H7 (cell line): Measurements from ENCODE around the gene PCDH10. TPM values are rescaled to one million over a fixed set of nuclear protein-coding genes. Genes with fewer than 3 reads are reported as not detected.

Source experiments
- DNase-seq: peaks from one replicate; pipeline ENCODE4 v3.0.0; 2012
- H3K27me3 ChIP-seq: 2 replicates; pipeline ENCODE4 v1.6.0; 2011; ENCODE audit warnings: mild to moderate bottlenecking, low read length; ENCODE audit not compliant: control insufficient read depth, insufficient read depth
- H3K36me3 ChIP-seq: replicated peaks from 2 replicates; pipeline ENCODE4 v1.5.1; 2011; ENCODE audit warnings: low read length; ENCODE audit not compliant: control insufficient read depth, insufficient read depth
- H3K4me3 ChIP-seq: 2 replicates; pipeline ENCODE4 v1.5.1; 2011; ENCODE audit warnings: low read depth, mild to moderate bottlenecking, control low read depth, low read length, moderate library complexity; ENCODE audit not compliant: insufficient read depth
- total RNA-seq: library from RNA; depleted of rRNA; stranded (reverse); fragments of >200 nt; shearing (Covaris generic); gene quantifications from 2 replicates; pipeline ENCODE4 v1.2.3, GENCODE V29; 2014

The PCDH10 gene
- total RNA-seq, 1 experiment from 2014 or later = 41.2 TPM

GRCh38 chr4:133145758-133146573 is 3.1 kb upstream of the PCDH10 start:
- H3K4me3 ChIP-seq = peak overlapping the region; percentile 43
- H3K27me3 ChIP-seq = peaks cover 42% of the 10 kb centered on the region
- H3K36me3 ChIP-seq = no peaks in the 10 kb centered on the region
- peak; percentile 23 for DNase-seq

GRCh38 chr4:133146574-133147241 is 2.4 kb upstream of the PCDH10 start:
- Histone ChIP-seq H3K4me3 (peak overlapping the region; percentile 64), H3K27me3 (peaks cover 49% of the 10 kb centered on the region), H3K36me3 (no peaks in the 10 kb centered on the region)
- DNase-seq = peak; percentile 61

GRCh38 chr4:133147286-133147821 is 1.7 kb upstream of the PCDH10 start:
- H3K27me3 ChIP-seq = peaks cover 56% of the 10 kb centered on the region
- peak; percentile 30 for DNase-seq

GRCh38 chr4:133147921-133148689 is 989 bp upstream of the PCDH10 start:
- peaks cover 63% of the 10 kb centered on the region for H3K27me3 ChIP-seq
- H3K4me3 ChIP-seq = peak overlapping the region; percentile 64
- peak; percentile 62 for DNase-seq
- no peaks in the 10 kb centered on the region for H3K36me3 ChIP-seq

More at GRCh38 chr4:133147286-133147821, 1.7 kb upstream of the PCDH10 start:
- no peaks in the 10 kb centered on the region for H3K36me3 ChIP-seq
- peak overlapping the region; percentile 64 for H3K4me3 ChIP-seq

DNA sequence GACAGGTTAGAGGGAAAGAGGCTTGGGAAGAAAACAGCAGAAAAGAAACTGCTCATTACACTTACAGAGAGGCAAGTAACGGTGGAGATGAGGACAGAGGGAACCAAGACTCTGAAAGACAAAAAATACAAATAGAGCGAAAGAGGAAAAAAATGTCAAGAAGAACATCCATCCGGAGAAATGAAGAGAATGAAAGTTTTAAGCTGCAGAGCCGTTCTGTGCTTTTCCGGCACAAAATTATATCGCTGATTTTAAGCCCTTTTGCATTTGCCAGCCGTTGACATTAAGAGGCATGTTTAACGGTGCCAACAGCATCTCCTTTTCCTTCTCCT is 236 bp downstream of the PCDH10 start:
- peak overlapping the region; percentile 66 for H3K4me3 ChIP-seq

DNA sequence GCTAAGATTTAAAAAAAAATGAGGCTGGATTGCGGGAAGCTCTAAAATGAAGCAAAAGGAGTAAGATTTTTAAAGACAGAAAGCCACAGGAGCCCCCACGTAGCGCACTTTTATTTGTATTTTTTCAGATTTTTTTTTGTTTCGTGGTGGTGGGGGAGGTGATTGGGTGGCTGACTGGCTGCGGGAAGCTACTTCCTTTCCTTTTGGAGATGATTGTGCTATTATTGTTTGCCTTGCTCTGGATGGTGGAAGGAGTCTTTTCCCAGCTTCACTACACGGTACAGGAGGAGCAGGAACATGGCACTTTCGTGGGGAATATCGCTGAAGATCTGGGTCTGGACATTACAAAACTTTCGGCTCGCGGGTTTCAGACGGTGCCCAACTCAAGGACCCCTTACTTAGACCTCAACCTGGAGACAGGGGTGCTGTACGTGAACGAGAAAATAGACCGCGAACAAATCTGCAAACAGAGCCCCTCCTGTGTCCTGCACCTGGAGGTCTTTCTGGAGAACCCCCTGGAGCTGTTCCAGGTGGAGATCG is 908 bp downstream of the PCDH10 start:
- H3K27me3 ChIP-seq = peaks cover 70% of the 10 kb centered on the region
- H3K4me3 ChIP-seq = peak overlapping the region; percentile 66
- DNase-seq = peak; percentile 6
- H3K36me3 ChIP-seq = no peaks in the 10 kb centered on the region

More for the DNA sequence above, 236 bp downstream of the PCDH10 start:
- DNase-seq = no peak
- H3K36me3 ChIP-seq = no peaks in the 10 kb centered on the region
- peaks cover 70% of the 10 kb centered on the region for H3K27me3 ChIP-seq

- Histone ChIP-seq H3K36me3 (no peaks in the 10 kb centered on the region), H3K4me3 (peak overlapping the region; percentile 66), H3K27me3 (peaks cover 70% of the 10 kb centered on the region)
- peak; percentile 58 for DNase-seq
These were observed 1.6 kb downstream of the PCDH10 start for GRCh38 chr4:133150486-133151340.

DNA sequence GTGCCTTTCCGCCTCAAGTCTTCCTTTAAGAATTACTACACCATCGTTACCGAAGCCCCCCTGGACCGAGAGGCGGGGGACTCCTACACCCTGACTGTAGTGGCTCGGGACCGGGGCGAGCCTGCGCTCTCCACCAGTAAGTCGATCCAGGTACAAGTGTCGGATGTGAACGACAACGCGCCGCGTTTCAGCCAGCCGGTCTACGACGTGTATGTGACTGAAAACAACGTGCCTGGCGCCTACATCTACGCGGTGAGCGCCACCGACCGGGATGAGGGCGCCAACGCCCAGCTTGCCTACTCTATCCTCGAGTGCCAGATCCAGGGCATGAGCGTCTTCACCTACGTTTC is 2.2 kb downstream of the PCDH10 start:
- Histone ChIP-seq H3K36me3 (no peaks in the 10 kb centered on the region), H3K4me3 (peak overlapping the region; percentile 66), H3K27me3 (peaks cover 70% of the 10 kb centered on the region)
- peak; percentile 60 for DNase-seq

- H3K27me3 ChIP-seq = peaks cover 68% of the 10 kb centered on the region
- H3K4me3 ChIP-seq = peak overlapping the region; percentile 66
- no peaks in the 10 kb centered on the region for H3K36me3 ChIP-seq
- DNase-seq = peak; percentile 79
These were observed 2.7 kb downstream of the PCDH10 start for GRCh38 chr4:133151691-133152329.

DNA sequence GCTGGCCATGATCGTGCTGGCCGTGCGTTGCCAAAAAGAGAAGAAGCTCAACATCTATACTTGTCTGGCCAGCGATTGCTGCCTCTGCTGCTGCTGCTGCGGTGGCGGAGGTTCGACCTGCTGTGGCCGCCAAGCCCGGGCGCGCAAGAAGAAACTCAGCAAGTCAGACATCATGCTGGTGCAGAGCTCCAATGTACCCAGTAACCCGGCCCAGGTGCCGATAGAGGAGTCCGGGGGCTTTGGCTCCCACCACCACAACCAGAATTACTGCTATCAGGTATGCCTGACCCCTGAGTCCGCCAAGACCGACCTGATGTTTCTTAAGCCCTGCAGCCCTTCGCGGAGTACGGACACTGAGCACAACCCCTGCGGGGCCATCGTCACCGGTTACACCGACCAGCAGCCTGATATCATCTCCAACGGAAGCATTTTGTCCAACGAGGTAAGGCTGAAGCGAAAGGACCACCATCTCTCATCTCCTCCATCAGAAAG is 3.3 kb downstream of the PCDH10 start:
- H3K4me3 ChIP-seq = peak overlapping the region; percentile 66
- peaks cover 62% of the 10 kb centered on the region for H3K27me3 ChIP-seq
- no peak for DNase-seq
- no peaks in the 10 kb centered on the region for H3K36me3 ChIP-seq

GRCh38 chr4:133152831-133153481 is 3.9 kb downstream of the PCDH10 start:
- Histone ChIP-seq H3K27me3 (peaks cover 56% of the 10 kb centered on the region), H3K36me3 (no peaks in the 10 kb centered on the region), H3K4me3 (peak overlapping the region; percentile 66)
- peak; percentile 13 for DNase-seq

GRCh38 chr4:133154725-133155124 is 5.6 kb downstream of the PCDH10 start:
- no peaks in the 10 kb centered on the region for H3K36me3 ChIP-seq
- no peak overlapping the region; the same call in 1 of the 2 replicates for H3K4me3 ChIP-seq
- peaks cover 41% of the 10 kb centered on the region for H3K27me3 ChIP-seq
- DNase-seq = peak; percentile 23

DNA sequence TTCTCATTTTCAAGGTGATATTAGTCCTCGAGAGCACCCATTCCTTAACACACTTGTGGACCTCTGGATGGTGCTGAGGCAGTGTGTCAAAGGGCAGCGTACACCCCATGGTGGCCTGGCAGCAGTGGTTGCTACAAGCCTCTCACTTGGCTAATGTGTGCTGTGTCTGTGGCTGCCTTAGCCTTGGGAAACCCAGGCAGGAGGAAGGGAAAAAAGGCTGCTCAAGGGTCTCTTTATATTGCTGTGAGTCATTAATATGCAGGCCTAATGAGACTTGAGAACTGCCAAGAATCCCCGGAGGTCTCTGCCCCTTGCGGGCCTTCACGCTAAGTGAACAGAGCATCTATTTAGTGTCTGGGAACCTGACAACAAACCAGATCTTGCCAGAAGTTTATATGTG is 7.0 kb downstream of the PCDH10 start:
- DNase-seq = no peak
- no peak overlapping the region for H3K4me3 ChIP-seq
- H3K36me3 ChIP-seq = no peaks in the 10 kb centered on the region
- peaks cover 27% of the 10 kb centered on the region for H3K27me3 ChIP-seq
